HepG2 (cell line): ENCODE measurements around the gene USP20. TPM values are rescaled to one million over a fixed set of nuclear protein-coding genes. Genes with fewer than 3 reads are reported as not detected.

Experiments
- AFF4 ChIP-seq: sonication (generic); formaldehyde crosslinking; IDR thresholded peaks from 2 replicates; pipeline ENCODE4 v1.4.0; 2020; ENCODE audit warnings: missing genetic modification reagents
- ATF7-NPFF ChIP-seq: sonication (generic); formaldehyde crosslinking; IDR thresholded peaks from 2 replicates; pipeline ENCODE4 v1.8.1; 2023; ENCODE audit warnings: mild to moderate bottlenecking, low read depth, missing genetic modification reagents, moderate library complexity
- KDM2A ChIP-seq: sonication (generic); formaldehyde crosslinking; IDR thresholded peaks from 2 replicates; pipeline ENCODE4 v1.4.0; 2020; ENCODE audit warnings: low read depth, missing genetic modification reagents, borderline replicate concordance
- KDM5B ChIP-seq: sonication (generic); formaldehyde crosslinking; IDR thresholded peaks from 2 replicates; pipeline ENCODE4 v1.4.0; 2020; ENCODE audit warnings: missing genetic modification reagents, mild to moderate bottlenecking, borderline replicate concordance
- MED13 ChIP-seq: sonication (generic); formaldehyde crosslinking; IDR thresholded peaks from 2 replicates; pipeline ENCODE4 v1.5.0; 2020; ENCODE audit warnings: missing genetic modification reagents
- MXD3 ChIP-seq: IDR thresholded peaks from 2 replicates; pipeline ENCODE4 v1.6.1; 2016; ENCODE audit warnings: mild to moderate bottlenecking, missing biosample characterization, missing genetic modification reagents
- MYPOP ChIP-seq: sonication (generic); formaldehyde crosslinking; IDR thresholded peaks from 2 replicates; pipeline ENCODE4 v1.8.1; 2023; ENCODE audit warnings: mild to moderate bottlenecking, moderate library complexity, missing genetic modification reagents
- TGIF2 ChIP-seq: IDR thresholded peaks from 2 replicates; pipeline ENCODE4 v1.6.1; 2016; ENCODE audit warnings: control low read depth, missing compliant biosample characterization
- ZNF276 ChIP-seq: sonication (generic); formaldehyde crosslinking; IDR thresholded peaks from 2 replicates; pipeline ENCODE4 v1.4.0; 2020; ENCODE audit warnings: mild to moderate bottlenecking, low read depth, missing genetic modification reagents
- ZNF549 ChIP-seq: sonication (generic); formaldehyde crosslinking; IDR thresholded peaks from 2 replicates; pipeline ENCODE4 v1.5.0; 2020; ENCODE audit warnings: missing genetic modification reagents
- ZNF572 ChIP-seq: sonication (generic); formaldehyde crosslinking; IDR thresholded peaks from 2 replicates; pipeline ENCODE4 v1.5.1; 2020; ENCODE audit warnings: mild to moderate bottlenecking, missing genetic modification reagents
- ZNF691 ChIP-seq: sonication (generic); formaldehyde crosslinking; IDR thresholded peaks from 2 replicates; pipeline ENCODE4 v1.4.0; 2020; ENCODE audit warnings: missing genetic modification reagents, low read depth, mild to moderate bottlenecking, borderline replicate concordance
- ZNF772 ChIP-seq: sonication (generic); formaldehyde crosslinking; IDR thresholded peaks from 2 replicates; pipeline ENCODE4 v1.5.0; 2020; ENCODE audit warnings: mild to moderate bottlenecking, missing genetic modification reagents
- ZNF777 ChIP-seq: sonication (generic); formaldehyde crosslinking; IDR thresholded peaks from 2 replicates; pipeline ENCODE4 v1.4.0; 2020; ENCODE audit warnings: missing genetic modification reagents
- ZXDC ChIP-seq: sonication (generic); formaldehyde crosslinking; IDR thresholded peaks from 2 replicates; pipeline ENCODE4 v1.5.0; 2020; ENCODE audit warnings: mild to moderate bottlenecking, missing genetic modification reagents
- polyA plus RNA-seq, 8 experiments: library from polyadenylated mRNA; depleted of rRNA in 3 of 8; stranded (reverse) in 7 of 8; unstranded in 1 of 8; fragments of >200 nt; fragmentation: Illumina TruSeq in 4 of 8; extraction: Trizol in 4 of 8; gene quantifications; 2 replicates each; pipeline versions ENCODE4 v1.2.1 to v1.2.3, GENCODE V29; 2011 to 2016; ENCODE audit warnings: low read depth in 4 of 8, missing spikeins in 1 of 8, mixed read lengths in 1 of 8; ENCODE audit not compliant: insufficient read depth in 1 of 8
- total RNA-seq, 5 experiments: library from RNA; depleted of rRNA; stranded (reverse); fragments of >200 nt; fragmentation: Illumina TruSeq; extraction: Trizol; gene quantifications; 2 replicates each; pipeline ENCODE4 v1.2.3, GENCODE V29; 2016; ENCODE audit warnings: low read depth in 1 of 5

USP20 gene
- total and polyA plus RNA-seq, 2 of the 13 experiments (the other 11 are each of a cell fraction or from before 2014, with no cell fraction given) = 4.4 to 5.9 TPM

- TF ChIP-seq ZNF691 (CRISPR knock-in tag) (peak; percentile 64), ZNF772 (CRISPR knock-in tag) (no peak), ZNF549 (CRISPR knock-in tag) (no peak), TGIF2 (CRISPR knock-in tag) (no peak), ATF7-NPFF (CRISPR knock-in tag) (no peak), ZXDC (CRISPR knock-in tag) (no peak; the same call in 1 of the 2 replicates), ZNF777 (CRISPR knock-in tag) (peak; percentile 96), MED13 (CRISPR knock-in tag) (no peak), MXD3 (CRISPR knock-in tag) (peak; percentile 26; the same call in 1 of the 2 replicates), ZNF276 (CRISPR knock-in tag) (peak; percentile 50; the same call in 1 of the 2 replicates), AFF4 (CRISPR knock-in tag) (no peak), ZNF572 (CRISPR knock-in tag) (0 out of 2 replicates have a peak, but pooled peaks have one; percentile 26), MYPOP (CRISPR knock-in tag) (0 out of 2 replicates have a peak, but pooled peaks have one; percentile 24), KDM5B (CRISPR knock-in tag) (peak; percentile 39; the same call in 1 of the 2 replicates), KDM2A (no peak; the same call in 1 of the 2 replicates)
These were observed 49.9 kb downstream of the USP20 start (continued) for GRCh38 chr9:129885018-129885669.
